Stimulated activated CD4-positive, alpha-beta T cell treated with anti-CD3 and anti-CD28 coated beads, Interleukin-12 subunit alpha, Interleukin-12 subunit beta, amount 100 ng/mL, for 4 hours (primary cell): ENCODE data around the gene NOD2.

Experiments
- DNase-seq: peaks from one replicate; pipeline ENCODE4 v3.0.0-alpha.2; 2020

Gene NOD2

DNA sequence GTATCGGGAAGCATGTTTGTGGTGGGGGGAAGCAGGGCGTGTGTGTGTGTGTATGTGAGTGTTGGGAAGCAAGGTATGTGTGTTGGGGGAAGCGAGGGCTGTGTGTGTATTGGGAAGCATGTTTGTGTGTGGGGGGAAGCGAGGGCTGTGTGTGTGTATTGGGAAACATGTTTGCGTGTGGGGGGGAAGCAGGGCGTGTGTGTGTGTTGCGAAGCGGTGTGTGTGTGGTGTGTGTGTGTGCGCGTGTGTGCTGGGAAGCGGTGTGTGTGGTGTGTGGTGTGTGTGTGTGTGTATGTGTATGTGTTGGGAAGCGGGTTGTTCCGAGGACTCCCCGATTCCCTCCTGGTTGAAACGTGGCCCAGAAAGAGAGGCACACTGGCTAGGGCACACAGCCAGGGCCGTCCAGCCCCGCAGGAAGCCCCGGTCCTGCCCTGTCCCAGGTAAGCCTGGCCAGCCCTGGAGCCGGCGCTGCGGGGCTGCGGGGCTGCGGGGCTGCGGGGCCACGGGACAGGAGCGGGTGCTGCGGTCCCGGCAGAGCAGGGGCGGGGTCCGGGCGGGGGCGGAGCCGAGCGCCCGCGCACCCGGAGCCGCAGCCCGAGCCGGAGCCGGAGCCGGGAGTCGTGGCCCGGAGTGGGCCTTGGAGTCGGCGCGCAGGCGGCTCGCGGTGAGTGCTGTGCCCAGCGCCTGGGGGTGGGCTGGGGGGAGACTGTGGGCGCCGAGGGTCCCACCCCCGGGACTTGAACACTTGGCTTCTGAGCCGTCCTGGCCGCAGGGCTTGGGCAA lies at the start of gene NOD2:
Gene NOD2, plus strand, starts transcription at position 608 of the 783 bp plus-strand sequence. CDS start 5,890 bp downstream, outside the sequence.
- no peak for DNase-seq

- DNase-seq: no peak
Measured at GRCh38 chr16:50644245-50644644, 49.2 kb upstream of the NOD2 start.

DNA sequence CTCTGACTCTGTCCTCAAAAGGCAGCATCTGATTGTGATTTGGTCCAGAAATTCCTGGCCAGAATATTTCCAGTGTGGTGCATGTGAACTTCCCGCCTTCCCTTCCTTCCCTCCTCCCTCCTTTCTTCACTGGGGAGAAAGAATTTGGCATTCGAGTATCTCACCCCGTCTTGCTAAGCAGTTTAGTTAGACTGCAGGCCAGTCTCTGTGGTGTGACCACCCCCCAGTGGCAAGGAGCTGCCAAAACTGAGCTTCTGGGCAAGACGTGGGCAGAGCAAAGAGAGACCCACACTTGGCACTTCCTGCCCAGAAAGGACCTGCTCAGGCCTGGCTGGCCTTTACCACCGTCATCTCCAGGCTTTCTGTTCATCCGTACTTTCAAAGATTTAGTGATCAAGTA lies 48.7 kb upstream of the NOD2 start:
- DNase-seq: no peak

DNA sequence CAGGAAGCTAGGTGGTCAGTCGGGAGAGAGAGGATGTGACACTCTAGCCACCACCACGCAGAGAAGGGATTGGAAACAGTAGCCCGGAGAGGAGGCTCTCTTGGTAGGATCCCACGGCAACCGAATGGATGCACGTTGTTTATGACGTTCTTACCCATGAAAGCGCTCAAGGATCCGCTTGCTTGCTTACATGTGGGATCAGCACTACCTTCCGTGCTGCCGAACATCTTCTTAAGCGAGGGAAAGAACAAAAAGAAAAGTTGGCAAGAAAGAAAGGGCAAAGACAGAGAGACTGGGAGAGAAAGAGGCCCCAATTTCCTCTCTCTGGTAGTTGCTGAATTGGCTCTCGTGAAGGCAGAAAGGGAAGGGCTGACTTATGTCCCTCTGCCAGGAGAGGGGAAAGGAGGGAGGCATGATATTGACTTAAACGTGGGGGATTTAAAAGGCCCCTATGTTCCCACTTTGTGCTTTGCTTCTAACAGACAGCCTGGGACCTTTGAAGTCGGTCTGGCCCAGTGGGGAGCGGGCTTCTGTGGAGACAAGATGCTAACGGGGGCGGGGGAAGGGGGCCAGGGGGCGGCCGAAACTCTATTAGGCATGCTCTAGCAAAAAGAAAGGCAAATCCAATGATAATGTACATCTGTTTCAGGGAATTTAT lies 47.7 kb upstream of the NOD2 start:
- DNase-seq: no peak

- DNase-seq: no peak
Measured at GRCh38 chr16:50646345-50646744, 47.1 kb upstream of the NOD2 start.

GRCh38 chr16:50651835-50652438 lies 41.5 kb upstream of the NOD2 start:
- DNase-seq: no peak

- no peak for DNase-seq
Measured at GRCh38 chr16:50652836-50653425, 40.5 kb upstream of the NOD2 start.

- no peak for DNase-seq
Measured at GRCh38 chr16:50653633-50654519, 39.5 kb upstream of the NOD2 start.

GRCh38 chr16:50655558-50656055 lies 37.8 kb upstream of the NOD2 start:
- DNase-seq: no peak

DNA sequence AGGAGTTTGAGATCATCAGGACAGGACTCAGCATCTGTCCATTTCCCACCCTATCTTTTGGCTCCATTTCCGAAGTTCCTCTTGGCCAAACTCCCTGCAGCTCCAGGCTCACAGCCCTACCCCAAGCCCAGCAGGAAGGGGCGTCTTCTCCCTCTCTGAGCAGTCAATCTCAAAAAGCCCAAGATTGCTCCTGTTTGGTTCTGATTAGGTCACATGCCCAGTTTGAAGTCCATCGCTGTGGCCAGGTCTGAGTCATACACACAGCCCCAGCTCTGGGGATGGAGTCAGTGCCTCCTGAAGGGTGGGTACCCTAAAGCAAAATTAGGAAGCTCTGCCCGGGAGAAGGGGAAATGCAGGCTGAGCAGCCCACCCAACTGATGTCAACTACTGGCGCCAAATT lies 36.2 kb upstream of the NOD2 start:
- DNase-seq: no peak

DNA sequence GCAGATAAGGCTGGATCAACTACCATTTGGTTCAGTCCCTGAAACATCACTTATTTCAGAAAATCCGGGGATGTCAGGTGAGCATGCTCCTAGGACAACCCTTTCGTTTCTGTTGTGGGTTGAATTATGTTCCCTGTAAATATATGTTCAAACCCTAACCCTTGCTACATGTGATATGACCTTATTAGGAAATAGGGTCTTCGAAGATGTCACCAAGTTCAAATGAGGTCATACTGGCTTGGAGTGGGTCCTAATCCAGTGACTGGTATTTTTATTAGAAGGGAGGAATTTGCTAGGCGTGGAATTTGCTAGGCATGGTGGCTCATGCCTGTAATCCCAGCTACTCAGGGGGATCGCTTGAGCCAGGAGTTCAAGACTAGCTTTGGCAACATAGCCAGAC lies 33.6 kb upstream of the NOD2 start:
- no peak for DNase-seq

DNA sequence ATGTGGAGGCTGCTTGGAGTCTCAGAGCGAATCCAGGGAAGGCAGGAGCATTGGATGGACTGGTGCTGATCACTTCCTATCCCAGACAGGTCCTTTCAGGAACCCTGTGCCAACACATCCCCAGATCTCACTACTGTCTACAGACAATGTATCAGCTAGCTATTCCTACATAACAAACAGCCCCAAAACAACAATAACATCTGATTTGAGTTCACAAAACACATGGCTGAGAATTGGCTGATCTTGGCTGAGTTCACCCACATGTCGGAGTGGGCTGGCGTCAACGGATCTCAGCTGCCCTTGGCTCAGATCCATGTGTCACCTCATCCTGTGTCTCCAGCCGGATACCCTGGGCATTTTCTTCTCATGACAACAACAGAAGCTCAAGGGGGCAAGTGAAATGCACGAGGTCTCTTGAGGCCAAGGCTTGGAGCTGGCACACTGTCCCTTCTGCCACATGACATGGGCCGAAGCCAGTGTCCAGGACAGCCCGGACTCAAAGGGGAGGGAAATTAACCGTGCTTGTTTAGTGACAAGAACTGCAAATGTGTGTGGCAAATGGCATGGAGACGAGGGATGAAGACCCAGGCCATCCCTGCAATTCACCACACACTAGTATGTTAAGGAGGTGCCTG lies 31.0 kb upstream of the NOD2 start:
- no peak for DNase-seq

DNA sequence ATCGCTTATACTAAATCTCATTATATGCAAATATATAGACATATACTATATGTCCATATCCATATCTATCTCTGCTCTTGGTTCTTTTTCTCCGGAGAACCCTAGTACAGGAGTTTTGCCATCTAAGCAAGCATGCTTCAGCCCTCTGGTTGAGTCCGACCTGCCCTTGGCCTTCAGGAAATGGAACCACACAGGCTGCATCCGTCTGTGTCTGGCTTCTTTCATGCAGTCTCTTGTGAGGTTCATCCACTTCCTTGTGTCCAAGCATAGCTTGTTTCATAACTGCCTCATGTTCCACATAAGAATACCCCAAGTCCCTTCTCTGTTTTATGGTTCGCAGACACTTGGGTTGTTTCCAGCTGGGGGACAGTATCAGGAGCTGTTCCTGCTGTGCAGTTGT lies 29.1 kb upstream of the NOD2 start:
- no peak for DNase-seq

- DNase-seq: peak; percentile 78
Measured at GRCh38 chr16:50665128-50665878, 28.1 kb upstream of the NOD2 start.

DNA sequence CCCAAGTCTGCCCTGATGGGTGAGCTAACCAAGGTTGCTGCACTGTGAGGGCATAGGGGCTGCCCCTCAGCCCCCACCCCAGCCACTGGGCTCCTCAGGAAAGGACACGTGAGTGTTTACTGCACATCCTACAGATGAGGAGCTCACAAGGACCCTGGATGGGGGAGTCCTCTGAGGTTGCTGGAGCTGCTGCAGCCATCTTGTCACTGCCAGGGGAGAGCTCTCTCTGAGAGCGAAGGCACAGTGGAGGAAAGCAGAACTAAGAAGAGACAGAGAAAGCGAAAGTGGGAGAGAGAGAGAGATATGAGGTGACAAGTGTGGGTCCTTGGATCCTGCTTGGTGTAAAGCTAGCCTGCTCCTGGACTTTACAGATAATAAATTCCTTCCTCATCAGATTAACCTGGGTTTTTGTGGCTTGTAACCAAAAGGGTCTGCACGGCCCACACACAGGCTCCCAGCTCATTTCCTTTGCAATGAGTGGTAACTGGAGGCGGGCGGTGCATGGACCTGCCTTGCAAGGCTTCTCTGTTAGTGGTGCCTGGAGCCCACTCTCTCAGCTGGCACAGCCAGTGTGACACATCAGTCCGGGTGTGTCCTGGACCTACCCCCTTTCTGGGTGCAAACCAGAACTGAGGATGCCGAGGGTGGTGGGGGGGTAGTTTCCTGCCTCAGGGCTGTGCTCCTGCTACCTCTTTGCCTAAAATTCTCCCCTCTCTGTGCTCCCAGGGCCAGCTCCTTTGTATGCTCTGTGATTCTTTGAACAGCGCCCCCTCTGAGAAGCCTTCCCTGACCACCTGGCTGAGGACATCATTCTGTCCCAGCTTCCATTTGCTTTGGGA lies 26.5 kb upstream of the NOD2 start:
- DNase-seq: no peak

DNA sequence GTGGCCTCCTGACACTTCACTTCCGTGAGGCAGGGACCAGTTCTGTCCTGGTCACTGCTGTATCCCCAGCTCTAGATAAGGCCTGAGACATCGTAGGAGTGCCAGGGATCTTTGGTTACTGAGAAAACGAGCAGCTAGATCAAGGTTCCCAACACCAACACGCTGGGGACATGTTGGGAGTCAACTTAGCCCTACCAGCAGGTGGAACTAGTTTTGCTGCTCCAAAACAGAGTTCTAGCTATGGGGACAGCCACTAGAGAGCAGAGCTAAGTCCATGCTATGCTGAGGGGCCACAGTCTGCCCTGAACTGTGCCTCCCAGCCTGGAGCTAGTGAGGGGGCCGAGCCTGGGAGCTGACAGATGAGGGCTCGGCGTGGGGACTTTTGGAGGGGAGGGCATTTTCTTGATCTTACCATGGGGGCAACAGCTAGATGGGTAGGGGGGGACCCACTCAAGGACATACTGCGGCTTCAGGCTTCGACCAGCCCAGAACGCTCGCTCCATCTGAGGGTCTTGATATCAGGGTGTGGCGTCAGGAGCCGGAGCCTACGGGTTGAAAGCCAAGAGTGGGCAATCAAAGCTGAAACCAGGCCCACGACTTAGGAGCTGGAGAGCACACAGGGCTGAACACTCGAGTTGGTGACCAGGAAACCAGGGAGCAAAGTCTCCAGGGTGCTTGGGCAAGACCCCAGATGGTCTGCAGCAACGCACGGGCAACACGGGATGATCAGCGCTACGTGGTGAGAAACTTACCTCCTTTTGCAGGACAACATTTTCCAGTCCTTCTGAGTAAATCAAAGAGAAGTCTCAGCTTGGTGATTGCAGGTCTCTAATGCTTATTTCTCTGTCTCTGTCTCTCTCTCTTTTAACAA lies 25.7 kb upstream of the NOD2 start:
- DNase-seq: no peak

DNA sequence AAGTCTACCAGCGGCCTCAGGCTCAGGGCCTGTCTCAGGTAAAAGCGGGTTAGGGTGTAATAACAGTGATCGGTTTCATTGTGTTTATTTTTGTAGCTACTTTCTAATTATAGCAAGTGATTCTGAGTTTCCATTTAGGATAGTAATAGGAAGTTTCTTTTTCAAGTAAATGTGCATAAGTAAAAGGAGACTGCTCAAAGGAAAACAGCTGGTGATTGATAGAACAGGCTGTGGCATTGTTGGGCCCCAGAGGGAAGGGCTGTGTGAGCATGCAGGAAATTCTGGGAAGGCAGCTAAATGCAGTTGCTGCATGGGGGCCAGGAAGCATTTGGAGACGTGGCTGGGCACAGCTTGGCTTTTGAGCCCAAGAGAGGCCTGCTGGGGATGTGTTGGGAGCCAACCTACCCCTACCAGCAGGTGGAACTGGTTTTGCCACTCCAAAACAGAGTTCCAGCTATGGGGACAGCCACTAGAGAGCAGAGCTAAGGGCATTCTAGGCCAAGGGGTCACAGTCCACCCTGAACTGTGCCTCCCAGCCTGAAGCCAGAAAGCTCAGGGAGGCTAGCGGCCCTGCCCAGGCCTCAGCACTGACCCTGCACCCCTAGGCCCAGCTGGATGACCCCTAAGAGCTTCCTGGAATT lies 24.9 kb upstream of the NOD2 start:
- DNase-seq: no peak

DNA sequence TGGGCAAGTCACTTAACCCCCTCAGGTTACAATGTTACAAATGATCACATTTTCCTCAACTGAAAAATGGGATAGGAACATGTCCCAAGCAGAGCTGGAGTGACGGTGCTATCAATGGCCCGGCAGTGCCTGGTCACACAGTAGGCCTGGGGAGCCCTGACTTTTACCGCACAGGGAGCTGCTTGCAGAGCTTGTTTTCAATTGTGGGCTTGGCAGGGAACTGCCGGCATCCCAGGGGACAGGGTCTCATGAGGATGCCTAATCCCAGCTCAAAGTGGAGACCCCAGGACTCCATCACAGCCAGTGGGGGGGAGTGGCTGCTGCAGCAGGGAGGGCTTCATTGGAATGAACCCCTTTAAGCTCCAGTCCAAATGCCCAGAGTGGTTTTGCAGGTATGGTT lies 23.7 kb upstream of the NOD2 start:
- no peak for DNase-seq

DNA sequence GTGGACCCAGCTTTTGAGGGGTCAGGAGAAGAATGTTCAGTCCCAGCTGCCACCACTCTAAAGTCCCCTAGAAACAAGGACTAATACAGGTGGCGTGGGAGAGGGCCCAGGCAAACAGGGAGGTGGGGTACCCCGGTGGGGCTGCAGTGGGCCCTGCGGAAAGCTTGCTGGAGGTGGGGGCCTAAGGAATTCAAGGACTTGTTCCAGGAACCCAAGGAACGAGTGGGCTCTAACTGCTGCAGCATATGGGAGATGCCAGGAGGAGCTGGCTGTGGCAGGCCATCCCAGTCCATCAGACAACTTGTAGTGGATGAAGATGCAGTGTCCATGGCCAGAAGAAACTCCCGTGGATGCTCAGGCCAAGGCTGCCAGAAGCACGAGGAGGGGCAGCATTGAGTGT lies 22.9 kb upstream of the NOD2 start:
- DNase-seq: no peak
